SU-DHL-6 (cell line): ENCODE data around the gene FXYD2.

ENCODE experiments used
- H2AFZ ChIP-seq: fragments of 200-600 bp; sonication (generic); 2 replicates; pipeline ENCODE4 v1.6.1; 2014; ENCODE audit warnings: low read depth, mild to moderate bottlenecking, moderate library complexity, mixed read lengths, antibody characterized with exemption, low read length; ENCODE audit not compliant: severe bottlenecking
- H3F3A ChIP-seq: fragments of 200-600 bp; shearing (Covaris generic); 2 replicates; pipeline ENCODE4 v1.6.0; 2016; ENCODE audit warnings: antibody characterized with exemption, mild to moderate bottlenecking; ENCODE audit not compliant: insufficient read depth
- H3K27ac ChIP-seq: fragments of 200-600 bp; sonication (generic); 2 replicates; pipeline ENCODE4 v1.5.1; 2016; ENCODE audit warnings: low read depth, mild to moderate bottlenecking, low read length, moderate library complexity, mixed read lengths
- H3K27me3 ChIP-seq: fragments of 200-600 bp; sonication (generic), shearing (Covaris generic); 2 replicates; pipeline ENCODE4 v1.6.0; 2014; ENCODE audit warnings: mild to moderate bottlenecking, low read length
- H3K36me3 ChIP-seq: fragments of 200-600 bp; sonication (generic); 2 replicates; pipeline ENCODE4 v1.6.1; 2014; ENCODE audit warnings: mild to moderate bottlenecking, low read length, mixed read lengths
- H3K4me2 ChIP-seq: fragments of 300-600, 200-600 bp; shearing (Covaris generic), sonication (generic); 2 replicates; pipeline ENCODE4 v1.6.0; 2014; ENCODE audit warnings: low read length, low read depth, mild to moderate bottlenecking; ENCODE audit not compliant: poor library complexity, severe bottlenecking
- H3K4me3 ChIP-seq: fragments of 200-600 bp; sonication (generic); 2 replicates; pipeline ENCODE4 v1.5.1; 2014; ENCODE audit warnings: antibody characterized with exemption, low read length, mild to moderate bottlenecking, mixed read lengths; ENCODE audit not compliant: insufficient read depth, poor library complexity, severe bottlenecking
- H3K79me2 ChIP-seq: fragments of 200-600 bp; sonication (generic); 2 replicates; pipeline ENCODE4 v1.6.1; 2014; ENCODE audit warnings: mild to moderate bottlenecking, low read length, moderate library complexity; ENCODE audit not compliant: insufficient read depth
- H3K9ac ChIP-seq: fragments of 200-600 bp; sonication (generic); 2 replicates; pipeline ENCODE4 v1.7.0; 2014; ENCODE audit warnings: mild to moderate bottlenecking, low read length
- H3K9me2 ChIP-seq: fragments of 200-600 bp; sonication (generic); replicated peaks from 2 replicates; pipeline ENCODE4 v1.6.1; 2014; ENCODE audit warnings: low read length; ENCODE audit not compliant: insufficient read depth
- H3K9me3 ChIP-seq: fragments of 200-600 bp; sonication (generic); 2 replicates; pipeline ENCODE4 v1.6.1; 2014; ENCODE audit warnings: low read length, mixed read lengths; ENCODE audit not compliant: insufficient read depth
- H4K20me1 ChIP-seq: fragments of 200-600 bp; sonication (generic); 2 replicates; pipeline ENCODE4 v1.6.1; 2014; ENCODE audit warnings: low read depth, mild to moderate bottlenecking, antibody characterized with exemption, low read length, moderate library complexity, mixed read lengths
- CTCF ChIP-seq: fragments of 200-600 bp; sonication (generic); IDR thresholded peaks from one replicate; pipeline ENCODE4 v1.5.1; 2017; ENCODE audit warnings: antibody characterized with exemption, mild to moderate bottlenecking, low read length, moderate library complexity; ENCODE audit not compliant: insufficient read depth, poor library complexity, severe bottlenecking
- EZH2phosphoT487 ChIP-seq: fragments of 200-600 bp; sonication (generic), shearing (Covaris generic); conservative IDR thresholded peaks from 2 replicates; pipeline ENCODE4 v1.6.1; 2018; ENCODE audit warnings: mild to moderate bottlenecking, antibody characterized with exemption, low read length, moderate library complexity, mixed read lengths

FXYD2 gene

GRCh38 chr11:117789241-117789640, 35.3 kb downstream of the FXYD2 start:
- Histone ChIP-seq H3K9me3 (no peaks in the 10 kb centered on the region), H3K36me3 (no peaks in the 10 kb centered on the region), H3F3A (no peaks in the 10 kb centered on the region), H3K79me2 (no peaks in the 10 kb centered on the region), H3K4me3 (no peak overlapping the region), H3K27ac (no peak overlapping the region), H3K9ac (no peak overlapping the region), H2AFZ (no peak overlapping the region), H3K4me2 (no peak overlapping the region), H3K9me2 (no peaks in the 10 kb centered on the region), H4K20me1 (no peaks in the 10 kb centered on the region), H3K27me3 (no peaks in the 10 kb centered on the region)
- TF ChIP-seq EZH2phosphoT487 (no peak), CTCF (no peak)

- Histone ChIP-seq H3K9ac (no peak overlapping the region), H3K27ac (no peak overlapping the region), H3K9me3 (no peaks in the 10 kb centered on the region), H3K9me2 (no peaks in the 10 kb centered on the region), H2AFZ (no peak overlapping the region), H3K27me3 (no peaks in the 10 kb centered on the region), H3K4me3 (no peak overlapping the region), H3K4me2 (no peak overlapping the region), H4K20me1 (no peaks in the 10 kb centered on the region), H3F3A (no peaks in the 10 kb centered on the region), H3K79me2 (no peaks in the 10 kb centered on the region), H3K36me3 (no peaks in the 10 kb centered on the region)
- TF ChIP-seq EZH2phosphoT487 (no peak), CTCF (no peak)
These were observed 38.2 kb downstream of the FXYD2 start for GRCh38 chr11:117786135-117786870.

- Histone ChIP-seq H3K9me2 (no peaks in the 10 kb centered on the region), H3K4me2 (no peak overlapping the region), H3K9ac (no peak overlapping the region), H3K4me3 (no peak overlapping the region), H2AFZ (no peak overlapping the region), H3K9me3 (no peaks in the 10 kb centered on the region), H3K79me2 (no peaks in the 10 kb centered on the region), H4K20me1 (no peaks in the 10 kb centered on the region), H3K27ac (no peak overlapping the region), H3F3A (no peaks in the 10 kb centered on the region), H3K36me3 (no peaks in the 10 kb centered on the region), H3K27me3 (no peaks in the 10 kb centered on the region)
- TF ChIP-seq EZH2phosphoT487 = no peak
- no peak for TF ChIP-seq CTCF
These were observed 42.4 kb downstream of the FXYD2 start for GRCh38 chr11:117782101-117782500.
